ENCODE data around the gene NPHP1. TPM values are rescaled to one million over a fixed set of nuclear protein-coding genes. Genes with fewer than 3 reads are reported as not detected.
"Not testable (repeated sequence)": the region's sequence is repeated elsewhere in the genome, so short reads cannot be mapped to it uniquely, and the experiment has no call there.

NPHP1 gene
- total RNA-seq, result under 1 TPM; 0.40 to 0.42 TPM

DNA sequence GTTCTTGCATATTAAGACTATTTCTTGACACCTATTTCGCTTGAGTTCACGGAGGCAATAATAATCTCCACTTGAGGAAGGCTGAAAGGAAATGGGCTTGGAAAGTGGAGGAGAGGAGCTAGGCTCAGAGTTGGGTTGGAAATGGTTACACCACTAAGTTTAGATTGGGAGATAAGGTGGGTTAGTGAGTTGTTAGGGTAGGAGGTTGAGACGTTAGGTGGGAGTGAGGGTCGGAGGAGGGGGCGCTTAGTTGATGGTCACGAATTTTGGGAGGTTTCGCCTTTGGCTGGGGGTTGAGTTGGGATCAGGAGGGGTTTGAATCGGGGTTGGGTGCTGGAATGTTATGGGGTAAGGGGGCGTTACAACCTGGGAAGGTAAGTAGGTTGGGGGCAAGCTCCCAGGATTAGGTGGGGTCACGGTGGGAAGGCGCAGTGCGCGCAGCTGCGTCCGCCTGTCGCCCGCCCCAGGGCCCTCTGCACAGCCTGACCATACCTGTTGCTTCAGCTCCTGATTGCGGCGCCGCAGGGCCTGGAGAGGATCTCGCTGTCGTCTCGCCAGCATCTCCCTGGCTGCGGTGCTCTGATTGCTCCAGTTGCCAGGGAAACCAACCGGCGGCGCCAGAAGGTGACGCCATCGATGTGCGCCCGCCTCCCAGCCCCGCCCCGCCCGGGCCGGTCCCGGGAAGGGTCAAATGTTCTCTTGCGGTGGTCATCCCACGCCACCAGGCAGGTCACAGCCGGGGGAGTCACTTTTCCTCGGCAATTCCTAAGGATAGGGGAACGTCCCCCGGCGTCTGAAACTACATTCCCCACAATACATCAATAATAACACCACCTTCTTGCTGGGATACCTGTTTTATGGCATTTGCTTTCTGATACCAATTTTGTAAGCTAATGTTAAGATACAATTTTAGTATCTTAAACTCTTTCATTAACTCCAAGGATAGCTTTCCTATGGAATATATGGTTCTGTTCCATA is at the start of gene NPHP1:
TSS of gene NPHP1 (minus strand) at position 606 of the 978 bp plus-strand sequence. CDS start at position 561, 45 bp downstream.
- H3K9ac ChIP-seq (ENCODE audit: low read depth in 2 of 2, low read length in 2 of 2), result peak within 1 kb of the TSS; percentile 54 to 58
- no peaks in the 10 kb centered on the region for H3K4me1 ChIP-seq
- H3K27ac ChIP-seq, result no peak within 1 kb of the TSS
- H3K36me3 ChIP-seq, result no peaks in the 10 kb centered on the region
- TF ChIP-seq, protein P1, sequence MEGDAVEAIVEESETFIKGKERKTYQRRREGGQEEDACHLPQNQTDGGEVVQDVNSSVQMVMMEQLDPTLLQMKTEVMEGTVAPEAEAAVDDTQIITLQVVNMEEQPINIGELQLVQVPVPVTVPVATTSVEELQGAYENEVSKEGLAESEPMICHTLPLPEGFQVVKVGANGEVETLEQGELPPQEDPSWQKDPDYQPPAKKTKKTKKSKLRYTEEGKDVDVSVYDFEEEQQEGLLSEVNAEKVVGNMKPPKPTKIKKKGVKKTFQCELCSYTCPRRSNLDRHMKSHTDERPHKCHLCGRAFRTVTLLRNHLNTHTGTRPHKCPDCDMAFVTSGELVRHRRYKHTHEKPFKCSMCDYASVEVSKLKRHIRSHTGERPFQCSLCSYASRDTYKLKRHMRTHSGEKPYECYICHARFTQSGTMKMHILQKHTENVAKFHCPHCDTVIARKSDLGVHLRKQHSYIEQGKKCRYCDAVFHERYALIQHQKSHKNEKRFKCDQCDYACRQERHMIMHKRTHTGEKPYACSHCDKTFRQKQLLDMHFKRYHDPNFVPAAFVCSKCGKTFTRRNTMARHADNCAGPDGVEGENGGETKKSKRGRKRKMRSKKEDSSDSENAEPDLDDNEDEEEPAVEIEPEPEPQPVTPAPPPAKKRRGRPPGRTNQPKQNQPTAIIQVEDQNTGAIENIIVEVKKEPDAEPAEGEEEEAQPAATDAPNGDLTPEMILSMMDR (IDR thresholded peaks at IDR 0.05), result no peak
- no peaks in the 10 kb centered on the region for H3K9me3 ChIP-seq
- peak; percentile 87 for DNase-seq
- intact Hi-C loops (cut with DNase I), result no loop called here
- H3K27me3 ChIP-seq, result no peaks in the 10 kb centered on the region
- peak within 1 kb of the TSS; percentile 62 for H3K4me3 ChIP-seq

DNA sequence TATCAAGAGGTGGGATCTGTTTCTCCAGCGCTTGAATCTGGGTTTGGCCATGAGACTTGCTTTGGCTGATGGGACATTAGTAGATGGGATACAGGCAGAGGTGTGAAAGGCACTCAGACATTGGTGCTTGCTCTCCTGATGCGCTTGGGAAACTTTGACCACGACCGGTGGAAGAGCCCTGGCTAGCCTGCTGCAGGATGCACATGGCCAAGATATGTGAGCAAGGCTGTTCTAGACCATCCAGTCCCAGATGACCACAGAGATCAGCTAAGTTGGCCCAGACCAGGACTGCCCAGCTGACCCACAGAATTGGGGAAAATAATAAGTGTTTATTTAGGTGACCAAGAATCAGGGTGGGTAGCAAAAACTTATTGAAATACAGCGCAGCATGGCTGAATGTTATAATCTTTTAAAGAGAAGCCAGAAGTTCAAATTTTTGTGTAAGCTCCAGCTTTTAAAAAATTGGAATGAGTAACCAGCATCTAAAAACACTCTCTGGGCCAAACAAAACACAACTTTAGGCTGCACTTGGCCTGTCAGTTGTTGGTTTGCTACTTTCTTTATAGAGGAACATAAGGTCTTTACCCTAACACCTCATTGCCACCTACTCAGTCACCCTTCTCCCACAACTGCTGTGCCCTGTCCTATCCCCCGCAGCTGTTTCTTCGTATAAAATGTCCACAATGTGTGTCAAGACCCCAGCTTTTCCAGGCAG is 43.4 kb upstream of the NPHP1 start:
- intact Hi-C loops (cut with DNase I); H3K36me3 ChIP-seq; H3K27me3 ChIP-seq; H3K4me3 ChIP-seq; DNase-seq; H3K9ac ChIP-seq (ENCODE audit: low read depth in 2 of 2, low read length in 2 of 2); H3K27ac ChIP-seq; H3K4me1 ChIP-seq; H3K9me3 ChIP-seq: not testable (repeated sequence)

DNA sequence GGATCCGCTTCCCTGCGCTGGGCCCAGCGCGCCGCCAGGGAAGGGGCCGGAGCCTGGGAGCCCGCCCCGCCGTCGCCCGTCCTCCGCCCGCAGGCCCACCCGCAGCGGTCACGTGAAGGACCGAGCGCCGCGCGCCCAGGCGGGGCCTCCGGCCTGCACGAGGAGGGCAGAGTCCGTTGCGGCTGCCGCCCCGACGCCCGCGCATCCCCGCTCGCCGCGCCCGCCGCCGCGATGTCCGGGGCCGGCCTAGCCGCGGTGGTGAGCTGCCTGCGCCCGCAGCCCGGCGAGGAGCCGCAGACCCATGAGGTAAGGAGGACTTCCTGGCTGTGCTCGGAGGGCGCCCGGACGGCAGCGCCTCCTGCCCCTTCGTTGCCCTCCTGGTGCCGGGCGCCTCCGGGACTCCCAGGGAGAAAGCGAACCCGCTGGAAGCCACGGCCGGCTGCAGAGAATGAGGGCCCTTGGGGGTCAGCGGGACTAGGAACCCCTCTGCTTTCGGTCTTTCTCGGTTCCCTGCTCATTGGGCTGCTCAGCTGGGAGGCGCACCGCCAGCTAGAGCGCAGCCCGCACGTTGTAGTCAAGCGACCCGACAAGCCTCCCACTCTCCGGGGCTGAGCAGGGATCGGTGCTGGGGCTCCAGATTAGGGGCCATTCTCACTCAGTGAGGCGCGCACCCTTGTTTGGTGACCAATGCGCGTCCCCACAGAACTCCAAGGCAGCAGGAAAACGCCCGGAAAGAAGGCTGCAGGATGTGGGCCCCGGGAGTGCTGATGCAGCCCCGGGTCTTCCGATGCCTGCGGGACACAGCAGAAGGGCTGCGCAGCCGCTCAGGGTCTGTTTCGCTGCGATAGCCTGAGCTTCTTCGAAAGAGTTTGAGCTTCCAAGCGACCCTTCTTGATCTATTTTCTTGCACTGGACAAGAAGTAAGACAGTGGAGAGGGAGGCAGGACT is 40.9 kb upstream of the NPHP1 start:
- H3K36me3 ChIP-seq; H3K9me3 ChIP-seq; DNase-seq; H3K4me3 ChIP-seq; H3K4me1 ChIP-seq; H3K27ac ChIP-seq; H3K9ac ChIP-seq (ENCODE audit: low read depth in 2 of 2, low read length in 2 of 2); intact Hi-C loops (cut with DNase I); H3K27me3 ChIP-seq: not testable (repeated sequence)

DNA sequence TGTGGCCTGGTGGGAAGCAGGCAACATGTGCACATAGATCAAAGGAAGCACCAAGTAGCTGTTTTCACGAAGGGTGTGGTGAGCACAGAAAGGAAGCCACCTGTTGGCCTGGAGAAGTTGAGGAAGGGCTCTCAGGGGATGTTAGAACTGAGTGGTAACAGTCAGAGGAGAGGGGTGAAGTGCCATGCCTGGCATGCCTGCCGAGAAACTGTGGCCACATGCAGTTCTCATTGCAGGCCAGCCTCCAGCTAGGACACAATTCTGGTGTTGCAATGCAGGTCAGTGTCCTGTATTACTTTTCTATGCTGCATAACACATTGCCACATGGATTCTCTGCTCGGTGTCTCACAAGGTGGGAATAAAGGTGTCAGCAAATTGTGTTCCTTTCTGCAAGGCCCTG is 38.5 kb upstream of the NPHP1 start:
- H3K36me3 ChIP-seq; H3K9ac ChIP-seq (ENCODE audit: low read depth in 2 of 2, low read length in 2 of 2); DNase-seq; intact Hi-C loops (cut with DNase I); H3K4me1 ChIP-seq; H3K4me3 ChIP-seq; H3K27ac ChIP-seq; H3K27me3 ChIP-seq; H3K9me3 ChIP-seq: not testable (repeated sequence)

DNA sequence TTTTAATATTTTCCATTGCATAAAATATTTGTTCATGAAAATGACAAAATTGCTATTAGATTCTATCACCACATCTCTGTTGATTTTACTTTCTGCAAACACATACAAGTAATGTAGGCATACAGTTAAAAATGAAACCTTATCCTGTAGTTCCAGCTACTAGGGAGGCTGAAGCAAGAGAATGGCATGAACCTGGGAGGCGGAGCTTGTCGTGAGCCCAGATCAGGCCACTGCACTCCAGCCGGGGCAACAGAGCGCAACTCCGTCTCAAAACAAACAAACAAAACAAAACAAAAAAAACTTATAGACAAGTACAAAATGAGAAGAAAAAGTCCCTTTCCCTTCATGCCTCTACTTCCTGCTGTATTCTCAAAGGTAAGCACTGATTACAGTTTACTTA is 29.7 kb upstream of the NPHP1 start:
- H3K27ac ChIP-seq; intact Hi-C loops (cut with DNase I); H3K36me3 ChIP-seq; H3K9me3 ChIP-seq; H3K9ac ChIP-seq (ENCODE audit: low read depth in 2 of 2, low read length in 2 of 2); H3K4me3 ChIP-seq; DNase-seq; H3K4me1 ChIP-seq; H3K27me3 ChIP-seq: not testable (repeated sequence)

DNA sequence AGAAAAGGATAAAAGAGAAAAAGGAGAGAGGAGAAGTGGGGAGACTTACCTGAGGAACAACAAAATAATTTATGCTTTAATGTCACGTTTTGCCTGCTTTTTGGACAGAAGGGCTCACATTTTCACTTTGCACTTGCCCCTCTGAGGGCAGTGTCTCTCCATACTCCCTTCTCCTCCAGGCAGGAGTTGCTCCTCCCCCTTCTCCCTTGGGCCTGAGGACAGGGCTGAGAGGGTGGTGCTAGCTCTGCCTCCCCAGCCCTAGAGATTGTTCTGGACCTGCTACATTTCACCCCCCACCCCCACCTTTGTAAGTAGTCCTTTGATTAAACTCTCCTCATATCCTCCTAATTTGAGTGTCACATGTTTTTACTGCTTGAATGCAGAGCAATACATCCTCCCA is 25.1 kb upstream of the NPHP1 start:
- H3K9me3 ChIP-seq; H3K4me3 ChIP-seq; intact Hi-C loops (cut with DNase I); H3K27me3 ChIP-seq; H3K9ac ChIP-seq (ENCODE audit: low read depth in 2 of 2, low read length in 2 of 2); H3K27ac ChIP-seq; H3K4me1 ChIP-seq; H3K36me3 ChIP-seq; DNase-seq: not testable (repeated sequence)

DNA sequence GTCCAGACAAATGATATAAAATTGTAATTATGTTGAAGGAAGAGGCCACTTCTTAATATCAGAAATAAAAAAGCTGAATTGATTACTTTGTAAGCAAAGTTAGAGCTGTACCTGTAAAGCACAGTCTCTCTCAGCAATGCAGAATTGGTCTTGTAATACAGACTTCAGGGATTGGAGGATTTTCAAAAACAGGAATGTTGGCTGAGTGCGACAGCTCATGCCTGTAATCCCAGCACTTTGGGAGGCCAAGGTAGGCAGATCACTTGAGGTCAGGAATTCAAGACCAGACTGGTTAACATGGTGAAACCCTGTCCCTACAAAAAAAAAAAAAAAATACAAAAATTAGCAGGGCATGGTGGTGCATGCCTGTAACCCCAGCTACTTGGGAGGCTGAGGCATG is 17.8 kb upstream of the NPHP1 start:
- H3K9ac ChIP-seq (ENCODE audit: low read depth in 2 of 2, low read length in 2 of 2); H3K4me3 ChIP-seq; H3K27ac ChIP-seq; H3K4me1 ChIP-seq; H3K9me3 ChIP-seq; intact Hi-C loops (cut with DNase I); H3K36me3 ChIP-seq; H3K27me3 ChIP-seq; DNase-seq: not testable (repeated sequence)

DNA sequence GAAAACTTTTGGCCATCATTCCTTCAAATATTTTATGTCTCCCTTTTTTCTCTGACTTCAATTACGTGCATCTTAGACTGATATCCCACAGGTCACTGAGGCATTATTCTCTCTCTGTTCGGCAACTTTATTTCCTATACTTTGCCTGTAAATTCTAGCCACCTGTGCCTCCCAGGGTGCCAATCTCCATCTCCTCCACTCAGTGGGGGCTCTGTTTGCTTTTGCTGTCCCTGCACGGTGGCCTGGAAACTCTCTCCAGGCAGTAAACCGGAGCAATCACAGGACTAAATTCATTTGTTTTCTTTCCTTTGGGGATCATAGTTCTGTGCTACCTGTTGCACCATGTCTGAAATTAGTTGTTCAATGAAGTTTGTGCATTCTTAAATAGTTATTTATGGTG is 17.1 kb upstream of the NPHP1 start:
- Histone ChIP-seq H3K9me3 (no peaks in the 10 kb centered on the region), H3K27ac (no peak overlapping the region), H3K4me3 (no peak overlapping the region), H3K36me3 (no peaks in the 10 kb centered on the region), H3K9ac (ENCODE audit: low read depth in 2 of 2, low read length in 2 of 2) (no peak overlapping the region), H3K27me3 (no peaks in the 10 kb centered on the region), H3K4me1 (no peaks in the 10 kb centered on the region)
- DNase-seq, result no peak
- intact Hi-C loops (cut with DNase I), result no loop called here
- TF ChIP-seq, protein P1 (IDR thresholded peaks at IDR 0.05), result no peak
